ENCODE data around the gene MRPL48. TPM values are rescaled to one million over a fixed set of nuclear protein-coding genes. Genes with fewer than 3 reads are reported as not detected.

The MRPL48 gene
- total RNA-seq, 1 donor from 2014 or later = 35.9 TPM

DNA sequence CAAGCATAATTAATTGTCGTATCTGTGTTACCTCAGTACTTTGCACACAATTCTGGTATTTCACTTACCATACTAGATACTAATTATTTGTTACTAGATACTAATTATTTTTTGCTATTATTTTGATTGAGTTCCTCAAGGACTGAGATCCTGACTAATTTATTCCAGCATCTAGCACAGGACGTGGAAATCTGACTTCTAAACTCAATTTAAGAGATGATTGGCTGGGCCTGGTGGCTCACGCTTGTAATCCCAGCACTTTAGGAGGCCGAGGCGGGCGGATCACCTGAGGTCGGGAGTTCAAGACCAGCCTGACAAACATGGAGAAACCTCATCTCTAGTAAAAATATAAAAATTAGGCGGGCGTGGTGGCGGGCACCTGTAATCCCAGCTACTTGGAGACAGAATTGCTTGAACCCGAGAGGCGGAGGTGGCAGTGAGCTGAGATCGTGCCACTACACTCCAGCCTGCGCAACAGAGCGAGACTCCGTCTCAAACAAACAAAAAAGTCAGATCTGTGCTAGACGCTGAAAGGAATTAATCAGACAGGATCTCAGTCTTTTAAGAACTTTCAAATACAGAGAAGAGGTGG lies 527 bp upstream of the MRPL48 start:
- TF ChIP-seq, protein P1, sequence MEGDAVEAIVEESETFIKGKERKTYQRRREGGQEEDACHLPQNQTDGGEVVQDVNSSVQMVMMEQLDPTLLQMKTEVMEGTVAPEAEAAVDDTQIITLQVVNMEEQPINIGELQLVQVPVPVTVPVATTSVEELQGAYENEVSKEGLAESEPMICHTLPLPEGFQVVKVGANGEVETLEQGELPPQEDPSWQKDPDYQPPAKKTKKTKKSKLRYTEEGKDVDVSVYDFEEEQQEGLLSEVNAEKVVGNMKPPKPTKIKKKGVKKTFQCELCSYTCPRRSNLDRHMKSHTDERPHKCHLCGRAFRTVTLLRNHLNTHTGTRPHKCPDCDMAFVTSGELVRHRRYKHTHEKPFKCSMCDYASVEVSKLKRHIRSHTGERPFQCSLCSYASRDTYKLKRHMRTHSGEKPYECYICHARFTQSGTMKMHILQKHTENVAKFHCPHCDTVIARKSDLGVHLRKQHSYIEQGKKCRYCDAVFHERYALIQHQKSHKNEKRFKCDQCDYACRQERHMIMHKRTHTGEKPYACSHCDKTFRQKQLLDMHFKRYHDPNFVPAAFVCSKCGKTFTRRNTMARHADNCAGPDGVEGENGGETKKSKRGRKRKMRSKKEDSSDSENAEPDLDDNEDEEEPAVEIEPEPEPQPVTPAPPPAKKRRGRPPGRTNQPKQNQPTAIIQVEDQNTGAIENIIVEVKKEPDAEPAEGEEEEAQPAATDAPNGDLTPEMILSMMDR (conservative IDR thresholded peaks at IDR 0.05) = no peak
- H3K4me3 Mint-ChIP-seq = peak overlapping the region; percentile 99
- H3K36me3 Mint-ChIP-seq = no peaks in the 10 kb centered on the region
- no peaks in the 10 kb centered on the region for H3K9me3 Mint-ChIP-seq
- no peaks in the 10 kb centered on the region for H3K27me3 Mint-ChIP-seq
- H3K27ac Mint-ChIP-seq = peak overlapping the region; percentile 96
- H3K4me1 Mint-ChIP-seq (ENCODE audit: unreplicated experiment) = peaks cover 10% of the 10 kb centered on the region
- no peak for DNase-seq (ENCODE audit: extremely low spot score, unreplicated experiment)

DNA sequence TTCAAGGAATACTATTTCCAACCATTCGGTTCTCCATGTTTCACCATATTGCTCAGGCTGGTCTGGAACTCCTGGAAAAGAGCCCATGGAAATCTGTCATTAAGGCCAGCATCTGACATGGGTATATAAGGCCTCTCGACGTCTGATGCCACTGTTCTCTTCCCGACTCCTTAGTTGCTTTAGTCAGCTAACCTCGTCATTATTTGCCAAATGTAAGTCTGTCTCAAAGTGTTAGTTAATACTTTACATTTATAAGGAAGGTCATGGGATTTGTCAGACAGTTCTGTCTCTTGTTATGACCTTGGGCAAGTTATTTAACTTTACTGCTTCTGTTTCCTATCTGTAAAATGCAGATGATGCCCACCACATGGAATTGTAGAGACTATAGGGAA lies 1.6 kb downstream of the MRPL48 start:
- TF ChIP-seq, protein P1 (conservative IDR thresholded peaks at IDR 0.05) = no peak
- Mint-ChIP-seq H3K4me3 (peak overlapping the region; percentile 99), H3K4me1 (ENCODE audit: unreplicated experiment) (peaks cover 10% of the 10 kb centered on the region), H3K27me3 (no peaks in the 10 kb centered on the region), H3K27ac (peak overlapping the region; percentile 34), H3K9me3 (no peaks in the 10 kb centered on the region), H3K36me3 (peaks cover 4% of the 10 kb centered on the region)
- no peak for DNase-seq (ENCODE audit: extremely low spot score, unreplicated experiment)

GRCh38 chr11:73792584-73792983 lies 4.9 kb downstream of the MRPL48 start:
- no peaks in the 10 kb centered on the region for H3K9me3 Mint-ChIP-seq
- H3K36me3 Mint-ChIP-seq = peaks cover 4% of the 10 kb centered on the region
- H3K4me3 Mint-ChIP-seq = no peak overlapping the region
- TF ChIP-seq, protein P1 (conservative IDR thresholded peaks at IDR 0.05) = no peak
- H3K27ac Mint-ChIP-seq = no peak overlapping the region
- DNase-seq (ENCODE audit: extremely low spot score, unreplicated experiment) = no peak
- no peaks in the 10 kb centered on the region for H3K27me3 Mint-ChIP-seq
- peaks cover 7% of the 10 kb centered on the region for H3K4me1 Mint-ChIP-seq (ENCODE audit: unreplicated experiment)

GRCh38 chr11:73795925-73796632 lies 8.4 kb downstream of the MRPL48 start:
- peaks cover 8% of the 10 kb centered on the region for H3K36me3 Mint-ChIP-seq
- no peaks in the 10 kb centered on the region for H3K9me3 Mint-ChIP-seq
- no peak overlapping the region for H3K4me3 Mint-ChIP-seq
- TF ChIP-seq, protein P1 (conservative IDR thresholded peaks at IDR 0.05) = no peak
- no peaks in the 10 kb centered on the region for H3K27me3 Mint-ChIP-seq
- H3K4me1 Mint-ChIP-seq (ENCODE audit: unreplicated experiment) = no peaks in the 10 kb centered on the region
- no peak overlapping the region for H3K27ac Mint-ChIP-seq
- DNase-seq (ENCODE audit: extremely low spot score, unreplicated experiment) = no peak

DNA sequence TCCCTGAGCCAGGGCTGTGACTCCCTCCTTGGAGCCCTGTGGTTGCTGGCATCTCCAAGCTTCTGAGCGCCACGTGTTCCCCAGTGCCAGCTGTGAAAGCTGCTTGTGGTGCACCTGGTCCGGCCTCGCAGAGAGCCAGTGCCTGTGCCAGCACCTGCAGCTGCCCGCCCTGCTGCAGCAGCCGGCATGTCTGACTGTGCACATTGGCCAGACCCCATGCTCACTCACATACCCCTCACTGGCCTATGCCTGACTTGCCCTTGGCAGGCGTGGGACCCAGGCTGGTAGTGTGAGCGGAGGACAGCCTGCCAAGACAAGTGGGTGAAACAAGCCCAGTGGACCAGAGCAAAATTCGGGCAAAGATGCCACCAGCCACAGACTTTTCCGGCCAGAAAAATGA lies 9.8 kb downstream of the MRPL48 start:
- Mint-ChIP-seq H3K9me3 (no peaks in the 10 kb centered on the region), H3K36me3 (peaks cover 8% of the 10 kb centered on the region), H3K27ac (no peak overlapping the region), H3K4me3 (no peak overlapping the region), H3K4me1 (ENCODE audit: unreplicated experiment) (no peaks in the 10 kb centered on the region), H3K27me3 (no peaks in the 10 kb centered on the region)
- TF ChIP-seq, protein P1 (conservative IDR thresholded peaks at IDR 0.05) = no peak
- DNase-seq (ENCODE audit: extremely low spot score, unreplicated experiment) = no peak

All from type B pancreatic cell (in vitro differentiated cells).